ENCODE results near the gene M6PR.

- TF ChIP-seq CTCF (IDR thresholded peaks at IDR 0.05) (no peak), POLR2A (IDR thresholded peaks at IDR 0.05) (no peak)
These were observed 44.4 kb upstream of the M6PR start for GRCh38 chr12:8993827-8994226.
